ENCODE data around the gene ADAM12. TPM values are rescaled to one million over a fixed set of nuclear protein-coding genes. Genes with fewer than 3 reads are reported as not detected.
A peak's percentile ranks its signal among the peaks of the same experiment; 100 is the strongest.

ADAM12 gene
- total and polyA plus RNA-seq, 9 of the 15 experiments (the other 6 are each of a cell fraction or from before 2014, with no cell fraction given) = not detected

- TF ChIP-seq ZNF639 (CRISPR knock-in tag; conservative IDR thresholded peaks at IDR 0.05 in 1 of 2, IDR thresholded peaks at IDR 0.05 in 1 of 2) = peak in 1 of 2 experiments; percentile 43; a peak in 1 of 4 replicates
- peak; percentile 84 for TF ChIP-seq RAD51 (IDR thresholded peaks at IDR 0.05; ENCODE audit: borderline replicate concordance, low read depth)
- peak; percentile 92 for TF ChIP-seq ATF3 (IDR thresholded peaks at IDR 0.05)
- TF ChIP-seq ATF3 (CRISPR knock-in tag; conservative IDR thresholded peaks at IDR 0.05) = no peak
- TF ChIP-seq MAFF (IDR thresholded peaks at IDR 0.05; ENCODE audit: low read length) = peak; percentile 84
- TF ChIP-seq GABPA (tag; conservative IDR thresholded peaks at IDR 0.05; ENCODE audit: low read depth) = peak; percentile 40; the same call in 1 of the 2 replicates
- no peak for TF ChIP-seq IRF9 (tag; IDR thresholded peaks at IDR 0.05)
- TF ChIP-seq ZNF589 (CRISPR knock-in tag; IDR thresholded peaks at IDR 0.05; ENCODE audit: low read depth) = peak; percentile 72; the same call in 1 of the 2 replicates
- TF ChIP-seq ZNF217 (CRISPR knock-in tag; IDR thresholded peaks at IDR 0.05) = no peak
- no peak for TF ChIP-seq HDGF (IDR thresholded peaks at IDR 0.05)
- TF ChIP-seq YBX1 (IDR thresholded peaks at IDR 0.05) = no peak
- TF ChIP-seq C11orf30 (IDR thresholded peaks at IDR 0.05; ENCODE audit: low read depth) = peak; percentile 87
Measured at GRCh38 chr10:126199221-126199998, 188.9 kb downstream of the ADAM12 start (continued).

All from K562 (cell line).